Erythroblast (primary cell): ENCODE data around the gene SPART.

Experiments used
- GATA1 ChIP-seq: IDR thresholded peaks from 2 replicates; pipeline ENCODE4 v1.6.1; 2011; ENCODE audit warnings: low read depth, mild to moderate bottlenecking, control low read depth, low read length, moderate library complexity
- POLR2A ChIP-seq: IDR thresholded peaks from 2 replicates; pipeline ENCODE4 v1.6.1; 2011; ENCODE audit warnings: mild to moderate bottlenecking, low read length

DNA sequence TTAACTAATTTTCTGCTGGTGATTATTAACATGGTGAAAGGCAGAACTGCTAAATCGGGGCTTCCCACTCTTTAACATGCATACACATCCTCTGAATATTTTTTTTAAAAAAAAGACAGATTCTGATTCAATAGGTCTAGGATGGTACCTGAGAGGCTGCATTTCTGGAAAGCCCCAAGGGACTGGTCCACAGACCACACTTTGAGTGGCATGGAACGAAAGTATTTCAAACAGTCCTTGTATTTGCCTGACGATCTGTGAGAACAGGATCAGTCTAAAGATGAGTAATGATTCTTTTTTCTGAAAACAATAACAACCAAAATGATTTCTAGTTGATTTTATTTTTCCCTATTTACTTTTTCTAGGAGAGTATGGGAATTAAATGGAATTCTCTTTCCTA is 16.7 kb upstream of the SPART start:
- TF ChIP-seq POLR2A (no peak), GATA1 (no peak)
